Stimulated activated CD8-positive, alpha-beta memory T cell treated with anti-CD3 and anti-CD28 coated beads, Interleukin-7, amount 100 ng/mL, for 48 hours (primary cell): Measurements from ENCODE around the gene PDGFC.

ENCODE experiments used
- DNase-seq, 2 donors: peaks; one replicate each; pipeline ENCODE4 v3.0.0-alpha.2; 2020; ENCODE audit warnings: low read depth in 1 of 2; ENCODE audit errors: extremely low read depth in 1 of 2

PDGFC gene

GRCh38 chr4:156838761-156839160 is 132.8 kb downstream of the PDGFC start:
- DNase-seq: no peak

GRCh38 chr4:156837625-156838345 is 133.8 kb downstream of the PDGFC start:
- no peak for DNase-seq

GRCh38 chr4:156832886-156833285 is 138.7 kb downstream of the PDGFC start:
- no peak for DNase-seq

GRCh38 chr4:156830351-156830750 is 141.2 kb downstream of the PDGFC start:
- DNase-seq: no peak

- DNase-seq: no peak
These were observed 142.3 kb downstream of the PDGFC start for GRCh38 chr4:156829201-156829873.

- DNase-seq: no peak
These were observed 144.1 kb downstream of the PDGFC start for GRCh38 chr4:156827519-156827918.

GRCh38 chr4:156825074-156825473 is 146.5 kb downstream of the PDGFC start:
- DNase-seq: no peak

- DNase-seq: no peak
These were observed 147.0 kb downstream of the PDGFC start for GRCh38 chr4:156824451-156825060.

- no peak for DNase-seq
These were observed 150.7 kb downstream of the PDGFC start for GRCh38 chr4:156820931-156821330.

- DNase-seq: no peak
These were observed 155.2 kb downstream of the PDGFC start for GRCh38 chr4:156816360-156816755.

- DNase-seq: no peak
These were observed 155.8 kb downstream of the PDGFC start for GRCh38 chr4:156815717-156816359.

GRCh38 chr4:156811963-156812362 is 159.6 kb downstream of the PDGFC start:
- no peak for DNase-seq

- DNase-seq: no peak
These were observed 160.3 kb downstream of the PDGFC start for GRCh38 chr4:156811286-156811685.

- no peak for DNase-seq
These were observed 165.9 kb downstream of the PDGFC start for GRCh38 chr4:156805696-156806095.

GRCh38 chr4:156803056-156803455 is 168.5 kb downstream of the PDGFC start:
- no peak for DNase-seq

- no peak for DNase-seq
These were observed 171.1 kb downstream of the PDGFC start for GRCh38 chr4:156800463-156800862.

- no peak for DNase-seq
These were observed 172.4 kb downstream of the PDGFC start for GRCh38 chr4:156799121-156799589.

GRCh38 chr4:156798438-156798837 is 173.2 kb downstream of the PDGFC start:
- no peak for DNase-seq

GRCh38 chr4:156797206-156797605 is 174.4 kb downstream of the PDGFC start:
- DNase-seq: no peak

- DNase-seq: no peak
These were observed 175.9 kb downstream of the PDGFC start for GRCh38 chr4:156795727-156796126.

GRCh38 chr4:156794863-156795262 is 176.7 kb downstream of the PDGFC start:
- no peak for DNase-seq
